Neural progenitor cell (in vitro differentiated cells): Measurements from ENCODE around the gene PRDM15. TPM values are rescaled to one million over a fixed set of nuclear protein-coding genes. Genes with fewer than 3 reads are reported as not detected.
A peak's percentile ranks its signal among the peaks of the same experiment; 100 is the strongest.

Source experiments
- DNase-seq: peaks from one replicate; pipeline ENCODE4 v3.0.0-alpha.2; 2016; ENCODE audit warnings: low spot score
- H2AFZ ChIP-seq: fragments of 200-600 bp; sonication (generic); replicated peaks from 2 replicates; pipeline ENCODE4 v1.6.1; 2016; ENCODE audit warnings: antibody characterized with exemption
- H3F3A ChIP-seq: fragments of 200-600 bp; sonication (generic); 2 replicates; pipeline ENCODE4 v1.6.1; 2016; ENCODE audit warnings: antibody characterized with exemption, low read depth
- H3K27ac ChIP-seq: fragments of 200-600 bp; sonication (generic); 2 replicates; pipeline ENCODE4 v1.5.1; 2016; ENCODE audit warnings: mild to moderate bottlenecking
- H3K27me3 ChIP-seq: fragments of 200-600 bp; sonication (generic); 2 replicates; pipeline ENCODE4 v1.6.1; 2016; ENCODE audit warnings: mild to moderate bottlenecking, moderate library complexity
- H3K36me3 ChIP-seq: fragments of 200-600 bp; sonication (generic); 2 replicates; pipeline ENCODE4 v1.5.1; 2016
- H3K4me1 ChIP-seq: fragments of 200-600 bp; sonication (generic); 2 replicates; pipeline ENCODE4 v1.6.1; 2016; ENCODE audit warnings: mixed run types
- H3K4me2 ChIP-seq: fragments of 200-600 bp; sonication (generic); 2 replicates; pipeline ENCODE4 v1.6.1; 2016
- H3K4me3 ChIP-seq: fragments of 200-600 bp; sonication (generic); 2 replicates; pipeline ENCODE4 v1.5.1; 2016
- H3K79me2 ChIP-seq: fragments of 200-600 bp; sonication (generic); 2 replicates; pipeline ENCODE4 v1.6.1; 2016; ENCODE audit warnings: low read depth
- H3K9ac ChIP-seq: fragments of 200-600 bp; sonication (generic); 2 replicates; pipeline ENCODE4 v1.6.1; 2016
- H3K9me3 ChIP-seq: fragments of 200-600 bp; sonication (generic); 2 replicates; pipeline ENCODE4 v1.5.1; 2016; ENCODE audit warnings: low read depth
- H4K20me1 ChIP-seq: fragments of 200-600 bp; sonication (generic); 2 replicates; pipeline ENCODE4 v1.6.1; 2016; ENCODE audit warnings: low read depth
- H3K27ac Mint-ChIP-seq: 3 replicates; pipeline ENCODE4 v1.8.0; 2021; ENCODE audit warnings: mixed read lengths
- H3K27me3 Mint-ChIP-seq: 2 replicates; pipeline ENCODE4 v1.8.0; 2022; ENCODE audit warnings: low read depth, mild to moderate bottlenecking, inconsistent platforms, moderate library complexity, mixed read lengths; ENCODE audit not compliant: insufficient read depth
- H3K36me3 Mint-ChIP-seq: 3 replicates; pipeline ENCODE4 v1.8.0; 2021; ENCODE audit warnings: mixed read lengths
- H3K4me1 Mint-ChIP-seq: 3 replicates; pipeline ENCODE4 v1.8.0; 2021; ENCODE audit warnings: mixed read lengths
- H3K4me3 Mint-ChIP-seq: 3 replicates; pipeline ENCODE4 v1.8.0; 2021; ENCODE audit warnings: mild to moderate bottlenecking, moderate library complexity, mixed read lengths
- H3K9me3 Mint-ChIP-seq: 3 replicates; pipeline ENCODE4 v1.8.0; 2020; ENCODE audit warnings: mixed read lengths
- CTCF ChIP-seq: fragments of 200-600 bp; sonication (generic); IDR thresholded peaks from 2 replicates; pipeline ENCODE4 v1.5.1; 2017; ENCODE audit warnings: antibody characterized with exemption, mild to moderate bottlenecking
- EZH2 ChIP-seq: fragments of 200-600 bp; sonication (generic); IDR thresholded peaks from 2 replicates; pipeline ENCODE4 v1.6.1; 2017; ENCODE audit warnings: antibody characterized with exemption, mild to moderate bottlenecking, moderate library complexity
- EZH2phosphoT487 ChIP-seq: fragments of 200-600 bp; sonication (generic); IDR thresholded peaks from 2 replicates; pipeline ENCODE4 v1.6.1; 2017; ENCODE audit warnings: antibody characterized with exemption
- total RNA-seq: library from RNA; depleted of rRNA; stranded (reverse); fragments of >200 nt; gene quantifications from 2 replicates; pipeline ENCODE4 v1.2.3, GENCODE V29; 2015; ENCODE audit warnings: low replicate concordance

PRDM15 gene
- total RNA-seq, 1 donor from 2014 or later, result 9.0 TPM

DNA sequence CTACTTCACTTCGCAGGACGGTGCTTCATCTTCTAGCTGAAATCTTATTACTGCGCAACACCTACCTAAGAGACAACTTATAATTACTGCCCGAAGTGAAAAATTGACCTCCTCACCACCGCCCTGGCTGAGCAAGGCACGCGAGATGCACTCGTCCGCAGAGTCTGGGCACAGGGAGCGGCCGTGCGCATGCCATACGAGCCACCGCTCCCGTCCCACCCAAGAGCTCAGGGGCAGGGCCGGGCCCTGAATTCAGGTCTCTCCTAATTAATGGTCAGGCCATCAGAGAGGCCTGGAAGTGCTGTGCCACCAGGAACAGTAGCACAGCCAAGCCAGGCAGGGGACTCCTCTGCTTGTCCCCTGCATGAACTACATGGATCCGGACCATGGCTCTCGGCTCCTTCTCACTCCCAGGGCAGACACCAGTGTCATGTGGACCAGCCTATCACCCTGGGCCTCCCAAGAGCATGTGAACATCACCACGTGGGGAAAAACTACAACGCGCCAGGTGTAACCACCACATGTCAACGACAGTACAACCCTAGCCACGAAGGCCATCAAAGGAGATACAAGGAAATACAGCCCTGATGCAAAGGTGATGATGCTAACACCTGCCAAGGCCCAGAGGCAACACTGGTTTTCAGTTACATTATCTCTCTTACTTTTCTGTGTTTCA lies 123.7 kb downstream of the PRDM15 start:
- H4K20me1 ChIP-seq, result peaks cover 10% of the 10 kb centered on the region
- Mint-ChIP-seq H3K36me3 (no peaks in the 10 kb centered on the region), H3K4me1 (peaks cover 65% of the 10 kb centered on the region), H3K27ac (peak overlapping the region; percentile 37), H3K27me3 (peaks cover 25% of the 10 kb centered on the region), H3K4me3 (peak overlapping the region; percentile 53), H3K9me3 (no peaks in the 10 kb centered on the region)
- H3K4me3 ChIP-seq, result no peak overlapping the region
- no peaks in the 10 kb centered on the region for H3K36me3 ChIP-seq
- peaks cover 14% of the 10 kb centered on the region for H3F3A ChIP-seq
- H2AFZ ChIP-seq, result no peak overlapping the region
- no peak overlapping the region for H3K4me2 ChIP-seq
- H3K79me2 ChIP-seq, result no peaks in the 10 kb centered on the region
- H3K27ac ChIP-seq, result no peak overlapping the region
- DNase-seq, result no peak
- H3K9me3 ChIP-seq, result no peaks in the 10 kb centered on the region
- H3K9ac ChIP-seq, result no peak overlapping the region
- TF ChIP-seq EZH2 (no peak), CTCF (no peak), EZH2phosphoT487 (no peak)
- peaks cover 39% of the 10 kb centered on the region for H3K4me1 ChIP-seq
- H3K27me3 ChIP-seq, result peaks cover 6% of the 10 kb centered on the region

- peak; percentile 43 for DNase-seq
- no peaks in the 10 kb centered on the region for H3K9me3 Mint-ChIP-seq
- TF ChIP-seq EZH2, result no peak
- no peak for TF ChIP-seq CTCF
- TF ChIP-seq EZH2phosphoT487, result no peak
- H3K36me3 Mint-ChIP-seq, result no peaks in the 10 kb centered on the region
- peaks cover 66% of the 10 kb centered on the region for H3K4me1 Mint-ChIP-seq
- no peak overlapping the region for H3K27ac Mint-ChIP-seq
- Histone ChIP-seq H3K4me1 (peaks cover 46% of the 10 kb centered on the region), H3K4me3 (no peak overlapping the region), H3K9me3 (no peaks in the 10 kb centered on the region), H3K27me3 (no peaks in the 10 kb centered on the region), H3K27ac (no peak overlapping the region), H3K36me3 (no peaks in the 10 kb centered on the region), H2AFZ (peak overlapping the region; percentile 53), H3K9ac (no peak overlapping the region), H4K20me1 (peaks cover 16% of the 10 kb centered on the region), H3K4me2 (no peak overlapping the region), H3K79me2 (no peaks in the 10 kb centered on the region), H3F3A (peaks cover 21% of the 10 kb centered on the region)
- no peak overlapping the region for H3K4me3 Mint-ChIP-seq
- peaks cover 19% of the 10 kb centered on the region for H3K27me3 Mint-ChIP-seq
Observed at GRCh38 chr21:41754479-41754891, 124.7 kb downstream of the PRDM15 start.

DNA sequence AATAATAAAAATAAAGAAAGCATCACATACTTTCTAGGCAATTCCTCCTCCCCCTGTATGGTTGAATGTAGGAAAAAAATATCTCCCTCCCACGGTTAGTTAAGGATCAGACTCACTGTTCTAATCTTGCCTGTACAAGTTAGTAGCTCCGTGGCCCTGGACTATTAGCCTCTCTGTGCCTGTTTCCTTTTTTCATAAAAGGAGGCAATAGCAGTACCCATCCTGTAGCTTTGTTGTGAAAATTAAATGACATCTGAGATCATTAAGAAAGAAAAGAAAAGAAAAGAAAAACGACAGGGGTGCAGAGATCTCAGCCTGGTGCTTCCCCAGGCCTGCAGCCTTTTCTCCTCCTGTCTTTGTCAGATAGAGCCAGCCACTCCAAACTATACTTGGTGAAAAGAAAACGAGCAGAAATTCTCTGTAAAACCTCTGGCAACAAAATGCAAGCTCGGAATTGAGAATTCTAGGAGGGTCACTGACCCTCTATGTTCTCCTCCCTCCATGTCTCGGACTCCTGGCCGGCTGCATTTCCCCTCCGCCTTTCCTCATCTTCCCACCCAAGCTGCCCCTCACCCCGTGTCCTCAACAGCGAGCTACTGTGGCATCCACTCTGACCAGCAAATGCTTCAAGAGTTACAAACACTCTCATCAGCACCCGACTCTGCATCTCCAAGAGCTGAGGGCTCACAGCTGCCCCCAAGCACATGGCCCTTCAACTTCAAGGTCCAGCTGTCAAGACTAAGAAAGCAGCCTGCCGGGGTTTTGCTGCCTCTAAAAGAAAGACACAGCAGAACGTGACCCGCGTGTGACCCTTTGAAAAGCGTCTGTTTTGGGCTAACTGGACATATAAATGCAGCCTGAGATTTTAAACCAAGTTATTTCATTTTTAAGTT lies 125.9 kb downstream of the PRDM15 start:
- H3K27me3 Mint-ChIP-seq, result peaks cover 19% of the 10 kb centered on the region
- Histone ChIP-seq H3K36me3 (no peaks in the 10 kb centered on the region), H4K20me1 (peaks cover 19% of the 10 kb centered on the region), H2AFZ (no peak overlapping the region), H3K4me2 (no peak overlapping the region), H3K9ac (no peak overlapping the region), H3K27me3 (no peaks in the 10 kb centered on the region), H3K9me3 (no peaks in the 10 kb centered on the region), H3K4me1 (peaks cover 51% of the 10 kb centered on the region), H3K4me3 (no peak overlapping the region), H3F3A (peaks cover 21% of the 10 kb centered on the region), H3K79me2 (no peaks in the 10 kb centered on the region), H3K27ac (no peak overlapping the region)
- no peaks in the 10 kb centered on the region for H3K9me3 Mint-ChIP-seq
- H3K27ac Mint-ChIP-seq, result peak overlapping the region; percentile 75
- no peak for DNase-seq
- H3K4me3 Mint-ChIP-seq, result peak overlapping the region; percentile 31
- peaks cover 70% of the 10 kb centered on the region for H3K4me1 Mint-ChIP-seq
- H3K36me3 Mint-ChIP-seq, result no peaks in the 10 kb centered on the region
- TF ChIP-seq EZH2phosphoT487 (no peak), CTCF (no peak), EZH2 (no peak)
